Dendritic cell treated with granulocyte-macrophage colony-stimulating factor and Interleukin-4, amounts not matched to agents 40 ng/mL and 50 ng/mL, for 4 days (primary cell): Measurements from ENCODE around the gene DAPK1.

Experiments used
- H3K27ac Mint-ChIP-seq: one replicate; pipeline ENCODE4 v1.8.0; 2022; ENCODE audit warnings: mild to moderate bottlenecking, mixed read lengths
- H3K27me3 Mint-ChIP-seq: one replicate; pipeline ENCODE4 v1.8.0; 2022; ENCODE audit warnings: mild to moderate bottlenecking, mixed read lengths
- H3K36me3 Mint-ChIP-seq: one replicate; pipeline ENCODE4 v1.8.0; 2022; ENCODE audit warnings: low read depth, mixed read lengths
- H3K4me1 Mint-ChIP-seq: one replicate; pipeline ENCODE4 v1.8.0; 2022; ENCODE audit warnings: low read depth, mixed read lengths
- H3K4me3 Mint-ChIP-seq: one replicate; pipeline ENCODE4 v1.8.0; 2022; ENCODE audit warnings: mild to moderate bottlenecking, moderate library complexity, mixed read lengths
- H3K9me3 Mint-ChIP-seq: one replicate; pipeline ENCODE4 v1.8.0; 2022; ENCODE audit warnings: mixed read lengths
- intact Hi-C: fragments of 100-400 bp; cut with micrococcal nuclease; formaldehyde crosslinking; loops from one replicate; pipeline ENCODE4 v1.15.0; 2022

The DAPK1 gene

GRCh38 chr9:87497604-87498045, at the start of gene DAPK1:
TSS of gene DAPK1 (plus strand) at chr9:87497867. CDS start at chr9:87499078, 1,211 bp downstream.
- Mint-ChIP-seq H3K4me3 (peak within 1 kb of the TSS; percentile 85), H3K4me1 (peaks cover 46% of the 10 kb centered on the region), H3K27me3 (no peaks in the 10 kb centered on the region), H3K27ac (peak within 1 kb of the TSS; percentile 90), H3K9me3 (no peaks in the 10 kb centered on the region), H3K36me3 (peaks cover 38% of the 10 kb centered on the region)
- intact Hi-C loops = loop anchor here (5.0 to 10.0 kb wide), 4 partner anchors 115 to 227 kb away; partner anchors contain the start of gene CTSL

- intact Hi-C loops = no loop called here
- Mint-ChIP-seq H3K36me3 (peaks cover 8% of the 10 kb centered on the region), H3K27ac (no peak overlapping the region)
These were observed 46.5 kb upstream of the DAPK1 start for GRCh38 chr9:87451149-87451548.

GRCh38 chr9:87455407-87455806, 42.3 kb upstream of the DAPK1 start:
- H3K9me3 Mint-ChIP-seq = peaks cover 29% of the 10 kb centered on the region
- intact Hi-C loops = no loop called here
- H3K27ac Mint-ChIP-seq = no peak overlapping the region
- no peaks in the 10 kb centered on the region for H3K4me1 Mint-ChIP-seq
- H3K36me3 Mint-ChIP-seq = peaks cover 11% of the 10 kb centered on the region
- H3K4me3 Mint-ChIP-seq = no peak overlapping the region
- H3K27me3 Mint-ChIP-seq = no peaks in the 10 kb centered on the region

More at GRCh38 chr9:87451149-87451548, 46.5 kb upstream of the DAPK1 start:
- Mint-ChIP-seq H3K4me3 (no peak overlapping the region), H3K27me3 (no peaks in the 10 kb centered on the region), H3K4me1 (peaks cover 4% of the 10 kb centered on the region), H3K9me3 (peaks cover 24% of the 10 kb centered on the region)

GRCh38 chr9:87461256-87461655, 36.4 kb upstream of the DAPK1 start:
- no peaks in the 10 kb centered on the region for H3K27me3 Mint-ChIP-seq
- H3K4me3 Mint-ChIP-seq = no peak overlapping the region
- H3K27ac Mint-ChIP-seq = no peak overlapping the region
- H3K9me3 Mint-ChIP-seq = peaks cover 4% of the 10 kb centered on the region
- peaks cover 1% of the 10 kb centered on the region for H3K36me3 Mint-ChIP-seq
- peaks cover 13% of the 10 kb centered on the region for H3K4me1 Mint-ChIP-seq
- intact Hi-C loops = no loop called here

- Mint-ChIP-seq H3K27ac (peak overlapping the region; percentile 31), H3K36me3 (no peaks in the 10 kb centered on the region), H3K27me3 (no peaks in the 10 kb centered on the region)
These were observed 33.3 kb upstream of the DAPK1 start for GRCh38 chr9:87464110-87464991.

GRCh38 chr9:87464992-87465378, 32.7 kb upstream of the DAPK1 start:
- H3K27ac Mint-ChIP-seq = peak overlapping the region; percentile 31
- intact Hi-C loops = loop anchor here (1.0 kb wide), 1 partner anchor 12 kb away; no protein-coding TSS in a partner anchor
- H3K4me1 Mint-ChIP-seq = peaks cover 13% of the 10 kb centered on the region
- H3K9me3 Mint-ChIP-seq = no peaks in the 10 kb centered on the region
- no peaks in the 10 kb centered on the region for H3K27me3 Mint-ChIP-seq
- no peak overlapping the region for H3K4me3 Mint-ChIP-seq
- no peaks in the 10 kb centered on the region for H3K36me3 Mint-ChIP-seq

More at GRCh38 chr9:87464110-87464991, 33.3 kb upstream of the DAPK1 start:
- Mint-ChIP-seq H3K9me3 (no peaks in the 10 kb centered on the region), H3K4me1 (peaks cover 13% of the 10 kb centered on the region), H3K4me3 (no peak overlapping the region)
- intact Hi-C loops = loop anchor here (1.0 kb wide), 1 partner anchor 13 kb away; no protein-coding TSS in a partner anchor

GRCh38 chr9:87465816-87466215, 31.9 kb upstream of the DAPK1 start:
- Mint-ChIP-seq H3K4me1 (peaks cover 13% of the 10 kb centered on the region), H3K36me3 (no peaks in the 10 kb centered on the region), H3K27me3 (no peaks in the 10 kb centered on the region), H3K27ac (no peak overlapping the region), H3K9me3 (no peaks in the 10 kb centered on the region), H3K4me3 (no peak overlapping the region)
- intact Hi-C loops = no loop called here

GRCh38 chr9:87467187-87467586, 30.5 kb upstream of the DAPK1 start:
- H3K9me3 Mint-ChIP-seq = no peaks in the 10 kb centered on the region
- intact Hi-C loops = no loop called here
- no peak overlapping the region for H3K4me3 Mint-ChIP-seq
- no peaks in the 10 kb centered on the region for H3K27me3 Mint-ChIP-seq
- no peaks in the 10 kb centered on the region for H3K36me3 Mint-ChIP-seq
- H3K27ac Mint-ChIP-seq = no peak overlapping the region
- H3K4me1 Mint-ChIP-seq = peaks cover 13% of the 10 kb centered on the region

GRCh38 chr9:87469793-87470465, 27.7 kb upstream of the DAPK1 start:
- H3K27me3 Mint-ChIP-seq = no peaks in the 10 kb centered on the region
- H3K4me1 Mint-ChIP-seq = peaks cover under 1% of the 10 kb centered on the region
- H3K36me3 Mint-ChIP-seq = no peaks in the 10 kb centered on the region
- H3K4me3 Mint-ChIP-seq = no peak overlapping the region
- no peaks in the 10 kb centered on the region for H3K9me3 Mint-ChIP-seq
- intact Hi-C loops = no loop called here
- H3K27ac Mint-ChIP-seq = no peak overlapping the region

GRCh38 chr9:87471746-87472145, 25.9 kb upstream of the DAPK1 start:
- Mint-ChIP-seq H3K36me3 (no peaks in the 10 kb centered on the region), H3K4me3 (no peak overlapping the region), H3K27me3 (no peaks in the 10 kb centered on the region), H3K27ac (no peak overlapping the region), H3K4me1 (no peaks in the 10 kb centered on the region), H3K9me3 (no peaks in the 10 kb centered on the region)
- intact Hi-C loops = no loop called here

- no peak overlapping the region for H3K4me3 Mint-ChIP-seq
- H3K4me1 Mint-ChIP-seq = peaks cover 28% of the 10 kb centered on the region
- no peaks in the 10 kb centered on the region for H3K36me3 Mint-ChIP-seq
- H3K9me3 Mint-ChIP-seq = no peaks in the 10 kb centered on the region
- H3K27ac Mint-ChIP-seq = no peak overlapping the region
- intact Hi-C loops = no loop called here
- H3K27me3 Mint-ChIP-seq = no peaks in the 10 kb centered on the region
These were observed 22.2 kb upstream of the DAPK1 start for GRCh38 chr9:87475463-87475862.

GRCh38 chr9:87478226-87478992, 19.3 kb upstream of the DAPK1 start:
- H3K36me3 Mint-ChIP-seq = no peaks in the 10 kb centered on the region
- H3K27me3 Mint-ChIP-seq = no peaks in the 10 kb centered on the region

GRCh38 chr9:87479801-87480201, 17.9 kb upstream of the DAPK1 start:
- no peaks in the 10 kb centered on the region for H3K36me3 Mint-ChIP-seq
- peaks cover 28% of the 10 kb centered on the region for H3K4me1 Mint-ChIP-seq
- intact Hi-C loops = no loop called here
- H3K4me3 Mint-ChIP-seq = peak overlapping the region; percentile 34
- H3K9me3 Mint-ChIP-seq = no peaks in the 10 kb centered on the region
- peak overlapping the region; percentile 74 for H3K27ac Mint-ChIP-seq
- no peaks in the 10 kb centered on the region for H3K27me3 Mint-ChIP-seq

More at GRCh38 chr9:87478226-87478992, 19.3 kb upstream of the DAPK1 start:
- peak overlapping the region; percentile 73 for H3K27ac Mint-ChIP-seq
- no peak overlapping the region for H3K4me3 Mint-ChIP-seq
- no peaks in the 10 kb centered on the region for H3K9me3 Mint-ChIP-seq
- intact Hi-C loops = no loop called here
- peaks cover 28% of the 10 kb centered on the region for H3K4me1 Mint-ChIP-seq
